Common myeloid progenitor, CD34-positive (primary cell): Measurements from ENCODE around the gene NSRP1.

Source experiments
- CTCF ChIA-PET: fragments of 350-600 bp; sonication (Branson Sonifier 250); formaldehyde crosslinking; loops from one replicate; lab custom pipeline; 2021; ENCODE audit warnings: antibody characterized with exemption; lab: Charles Lee
- POLR2A ChIA-PET: fragments of 350-600 bp; sonication (Branson Sonifier 250); formaldehyde crosslinking; loops from one replicate; lab custom pipeline; 2021; ENCODE audit warnings: antibody characterized with exemption; lab: Charles Lee
- DNase-seq, 3 donors: peaks; one replicate each; pipeline versions ENCODE4 v3.0.0 to v3.0.0-alpha.2; 2013
- H3K27ac ChIP-seq, 2 experiments: 1 replicate in 1 of 2; 2 replicates in 1 of 2; pipeline ENCODE4 v1.7.0; 2013; ENCODE audit warnings: inconsistent platforms in 2 of 2, low read length in 2 of 2, mild to moderate bottlenecking in 2 of 2, low read depth in 1 of 2, moderate library complexity in 1 of 2; ENCODE audit not compliant: severe bottlenecking in 2 of 2, insufficient read depth in 1 of 2, poor library complexity in 1 of 2
- H3K27me3 ChIP-seq, 5 experiments: replicated peaks in 2 of 5; 1 replicate in 3 of 5; 2 replicates in 2 of 5; pipeline versions ENCODE4 v1.6.1 to v1.7.0; 2013; ENCODE audit warnings: low read length in 4 of 5, mild to moderate bottlenecking in 2 of 5, moderate library complexity in 2 of 5, inconsistent platforms in 1 of 5; ENCODE audit not compliant: insufficient read depth in 5 of 5, control insufficient read depth in 4 of 5
- H3K36me3 ChIP-seq, 4 experiments: 1 replicate in 2 of 4; 2 replicates in 2 of 4; pipeline versions ENCODE4 v1.6.1 to v1.7.0; 2013; ENCODE audit warnings: low read length in 3 of 4, control low read depth in 1 of 4, mild to moderate bottlenecking in 1 of 4; ENCODE audit not compliant: control insufficient read depth in 4 of 4, insufficient read depth in 4 of 4
- H3K4me1 ChIP-seq, 4 experiments: 1 replicate in 3 of 4; 2 replicates in 1 of 4; pipeline versions ENCODE4 v1.6.1 to v1.7.1; 2013; ENCODE audit warnings: low read length in 3 of 4, mild to moderate bottlenecking in 3 of 4, control low read depth in 1 of 4, inconsistent platforms in 1 of 4, moderate library complexity in 1 of 4; ENCODE audit not compliant: control insufficient read depth in 4 of 4, insufficient read depth in 4 of 4; ENCODE audit errors: control extremely low read depth in 1 of 4
- H3K4me3 ChIP-seq, 7 experiments: 1 replicate in 4 of 7; 2 replicates in 3 of 7; pipeline versions ENCODE4 v1.5.1 to v1.7.0; 2013; ENCODE audit warnings: mild to moderate bottlenecking in 7 of 7, low read length in 6 of 7, moderate library complexity in 6 of 7, inconsistent platforms in 2 of 7, low read depth in 2 of 7, control low read depth in 1 of 7; ENCODE audit not compliant: insufficient read depth in 4 of 7, control insufficient read depth in 1 of 7; ENCODE audit errors: extremely low read depth in 1 of 7
- H3K9me3 ChIP-seq, 5 experiments: 1 replicate in 4 of 5; 2 replicates in 1 of 5; pipeline versions ENCODE4 v1.6.1 to v1.7.1; 2013; ENCODE audit warnings: low read length in 4 of 5, mild to moderate bottlenecking in 2 of 5, inconsistent platforms in 1 of 5, low read depth in 1 of 5, moderate library complexity in 1 of 5; ENCODE audit not compliant: control insufficient read depth in 4 of 5, insufficient read depth in 2 of 5; ENCODE audit errors: control extremely low read depth in 1 of 5
- WGBS: methylation state at CpG from one replicate; pipeline ENCODE4 v1.1.5; 2013; ENCODE audit not compliant: insufficient coverage; 5-methylcytosine and 5-hydroxymethylcytosine counted together

The NSRP1 gene

DNA sequence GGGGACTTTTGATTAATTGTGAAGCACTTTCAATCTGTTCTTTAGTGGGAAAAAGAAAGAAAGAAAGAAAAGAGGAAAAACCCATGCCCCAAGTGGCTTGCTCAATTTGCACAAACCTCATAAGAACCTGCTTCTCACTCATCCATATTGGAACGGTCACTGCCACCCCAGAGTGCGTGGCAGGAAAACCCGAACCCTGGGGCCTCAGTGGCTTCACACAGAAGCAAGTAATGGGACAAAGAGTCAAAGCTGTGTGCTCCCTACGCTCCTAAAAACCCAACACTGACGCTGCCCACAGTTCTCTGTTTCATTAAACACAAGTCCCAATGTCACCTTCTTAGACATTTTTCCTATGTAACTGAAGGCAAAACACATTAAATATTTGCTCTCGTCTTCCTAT is 117.7 kb downstream of the NSRP1 start:
- peaks cover 10 to 71% (median 43%) of the 10 kb centered on the region in 5 experiments for H3K27me3 ChIP-seq
- no peak overlapping the region for H3K4me3 ChIP-seq
- 100% methylated on average over 5 of the region's 6 CpGs for WGBS
- ChIA-PET POLR2A (no interaction called here), CTCF (interaction anchor here (1.0 to 1.1 kb wide), 2 partner anchors 19 to 109 kb away, joined by 3 read pairs; no protein-coding TSS in a partner anchor)
- no peaks in the 10 kb centered on the region for H3K36me3 ChIP-seq
- peaks cover 0 to 33% (median 26%) of the 10 kb centered on the region in 4 experiments for H3K4me1 ChIP-seq
- no peak for DNase-seq
- no peaks in the 10 kb centered on the region for H3K9me3 ChIP-seq
- H3K27ac ChIP-seq: no peak overlapping the region

DNA sequence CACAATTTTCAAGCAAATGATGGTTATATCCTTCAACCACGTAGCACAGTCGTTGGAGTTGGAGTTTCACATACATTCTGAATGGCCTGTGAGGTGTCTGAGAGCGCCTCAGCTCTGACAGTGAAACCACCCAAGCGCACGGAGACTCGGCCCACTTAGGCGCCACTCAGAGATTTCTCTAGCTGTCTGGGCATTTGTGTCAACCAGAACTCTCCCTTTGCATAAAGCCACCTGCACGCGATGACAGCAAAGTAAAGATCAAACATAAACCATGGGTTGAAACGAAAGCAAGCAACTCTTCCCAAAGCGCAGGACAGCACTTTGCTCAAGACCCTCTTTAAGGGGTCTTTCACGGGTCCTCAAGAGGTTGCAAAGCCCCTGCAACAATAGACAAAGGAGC is 118.3 kb downstream of the NSRP1 start:
- ChIA-PET CTCF (interaction anchor here (1.0 to 1.1 kb wide), 2 partner anchors 20 to 110 kb away, joined by 3 read pairs; no protein-coding TSS in a partner anchor), POLR2A (interaction anchor here (0.6 kb wide), 1 partner anchor 70 kb away, joined by 5 read pairs; no protein-coding TSS in a partner anchor)
- Histone ChIP-seq H3K9me3 (no peaks in the 10 kb centered on the region), H3K4me1 (peaks cover 0 to 33% (median 26%) of the 10 kb centered on the region in 4 experiments), H3K36me3 (no peaks in the 10 kb centered on the region), H3K4me3 (peak overlapping the region in 5 of 7 experiments; percentile 21 to 73 (median 54)), H3K27me3 (peaks cover 10 to 78% (median 43%) of the 10 kb centered on the region in 5 experiments), H3K27ac (no peak overlapping the region)
- WGBS: 52% methylated on average over 12 of the region's 12 CpGs
- DNase-seq: peak in 2 of 3 donors; percentile 35 to 39

DNA sequence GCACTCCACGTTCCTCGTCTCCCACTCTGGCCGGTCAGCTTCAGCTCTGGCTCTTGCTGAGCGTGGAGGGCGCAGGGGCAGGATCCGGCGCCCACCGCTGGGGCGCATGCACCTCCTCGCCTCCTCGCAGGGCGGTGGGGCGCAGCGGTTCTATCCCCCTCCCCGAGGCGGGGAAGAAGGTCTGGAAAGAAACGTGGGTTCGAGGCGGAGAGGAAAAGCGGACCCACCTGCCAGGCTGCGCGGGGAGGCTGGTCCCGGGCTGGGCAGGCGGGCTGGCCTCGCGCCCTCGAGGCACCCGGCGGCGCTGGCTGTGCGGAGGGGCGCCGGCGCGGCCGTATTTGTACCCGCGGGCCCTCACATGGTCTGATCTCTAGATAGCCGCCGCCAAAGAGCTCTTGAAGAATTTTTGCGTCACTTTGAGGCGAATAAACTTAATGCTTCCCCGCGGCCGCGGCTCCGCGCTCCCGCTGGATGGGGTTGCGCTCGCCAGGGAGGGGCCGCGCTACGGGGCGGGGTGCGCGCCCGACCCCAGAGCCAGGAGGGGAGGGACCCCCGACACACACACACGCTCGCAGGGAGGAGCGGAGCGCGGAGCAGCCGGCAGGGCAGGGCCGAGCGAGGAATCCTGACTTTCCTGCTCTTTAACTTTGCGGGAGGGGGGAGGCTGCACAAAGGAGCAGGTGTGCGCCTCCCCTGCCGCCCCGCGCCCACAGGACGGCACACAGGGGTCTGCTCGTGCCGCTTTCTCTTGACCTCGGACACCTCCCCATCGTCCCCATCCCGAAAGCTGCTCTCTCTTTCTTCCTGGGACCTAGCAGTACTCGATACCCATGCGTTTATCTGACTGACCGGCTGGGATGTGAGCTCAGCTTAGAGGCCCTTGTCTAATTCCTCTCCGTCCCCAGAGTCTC is 119.0 kb downstream of the NSRP1 start, which contains the start of gene SLC6A4:
TSS of gene SLC6A4 (minus strand) at position 312 of the 911 bp plus-strand sequence. CDS start 13,739 bp downstream, outside the sequence.
- 4% methylated on average over 66 of the region's 82 CpGs for WGBS
- POLR2A ChIA-PET: interaction anchor here (0.6 kb wide), 1 partner anchor 69 kb away, joined by 5 read pairs; no protein-coding TSS in a partner anchor
- Histone ChIP-seq H3K4me1 (peaks cover 0 to 33% (median 26%) of the 10 kb centered on the region in 4 experiments), H3K9me3 (peaks cover 0 to 2% (median 0%) of the 10 kb centered on the region in 5 experiments), H3K27me3 (peaks cover 10 to 81% (median 43%) of the 10 kb centered on the region in 5 experiments), H3K36me3 (no peaks in the 10 kb centered on the region), H3K27ac (no peak within 1 kb of the TSS), H3K4me3 (peak within 1 kb of the TSS in 6 of 7 experiments; percentile 38 to 73 (median 52))
- CTCF ChIA-PET: interaction anchor here (0.9 to 1.1 kb wide), 3 partner anchors 21 to 110 kb away, joined by 3 read pairs; no protein-coding TSS in a partner anchor
- peak in 2 of 3 donors; percentile 31 to 55 for DNase-seq
